NB4 (cell line): ENCODE measurements around the gene ENOX1.

Experiments used
- POLR2A ChIP-seq: IDR thresholded peaks from 2 replicates; pipeline ENCODE4 v1.6.1; 2011; ENCODE audit warnings: mild to moderate bottlenecking; ENCODE audit not compliant: insufficient read length; ENCODE audit errors: extremely low read depth
- TF ChIP-seq, protein P1 (sequence below): IDR thresholded peaks from one replicate; pipeline ENCODE4 v1.5.1; 2012; ENCODE audit warnings: low read depth, low read length

- TF ChIP-seq, protein P1, sequence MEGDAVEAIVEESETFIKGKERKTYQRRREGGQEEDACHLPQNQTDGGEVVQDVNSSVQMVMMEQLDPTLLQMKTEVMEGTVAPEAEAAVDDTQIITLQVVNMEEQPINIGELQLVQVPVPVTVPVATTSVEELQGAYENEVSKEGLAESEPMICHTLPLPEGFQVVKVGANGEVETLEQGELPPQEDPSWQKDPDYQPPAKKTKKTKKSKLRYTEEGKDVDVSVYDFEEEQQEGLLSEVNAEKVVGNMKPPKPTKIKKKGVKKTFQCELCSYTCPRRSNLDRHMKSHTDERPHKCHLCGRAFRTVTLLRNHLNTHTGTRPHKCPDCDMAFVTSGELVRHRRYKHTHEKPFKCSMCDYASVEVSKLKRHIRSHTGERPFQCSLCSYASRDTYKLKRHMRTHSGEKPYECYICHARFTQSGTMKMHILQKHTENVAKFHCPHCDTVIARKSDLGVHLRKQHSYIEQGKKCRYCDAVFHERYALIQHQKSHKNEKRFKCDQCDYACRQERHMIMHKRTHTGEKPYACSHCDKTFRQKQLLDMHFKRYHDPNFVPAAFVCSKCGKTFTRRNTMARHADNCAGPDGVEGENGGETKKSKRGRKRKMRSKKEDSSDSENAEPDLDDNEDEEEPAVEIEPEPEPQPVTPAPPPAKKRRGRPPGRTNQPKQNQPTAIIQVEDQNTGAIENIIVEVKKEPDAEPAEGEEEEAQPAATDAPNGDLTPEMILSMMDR, result no peak
- no peak for TF ChIP-seq POLR2A
These were observed 293.2 kb downstream of the ENOX1 start for GRCh38 chr13:43493496-43494000.
